Liver (tissue), 3 donors: ENCODE results near the gene PLEKHA6.

Source experiments
- CTCF ChIP-seq: fragments of 150-350 bp; IDR thresholded peaks from 2 replicates; pipeline ENCODE4 v1.5.1; 2017; ENCODE audit warnings: improper control_type of control experiment, low read depth, low read length; ENCODE audit not compliant: missing input control
- EGR1 ChIP-seq, 2 donors: IDR thresholded peaks; 2 replicates each; pipeline ENCODE4 v1.6.1; 2016 to 2018; ENCODE audit warnings: antibody characterized with exemption in 2 of 2, low read depth in 2 of 2
- RAD21 ChIP-seq, 2 donors: IDR thresholded peaks; 2 replicates each; pipeline ENCODE4 v1.6.1; 2016; ENCODE audit warnings: antibody characterized with exemption in 2 of 2, mild to moderate bottlenecking in 2 of 2
- YY1 ChIP-seq: IDR thresholded peaks from 2 replicates; pipeline ENCODE4 v1.6.1; 2016; ENCODE audit warnings: antibody characterized with exemption, mild to moderate bottlenecking
- TF ChIP-seq, protein P1 (sequence below): IDR thresholded peaks from 2 replicates; pipeline ENCODE4 v1.6.1; 2016; ENCODE audit warnings: antibody characterized with exemption, mild to moderate bottlenecking
- donor health status: healthy.
- donor health status: healthy.

DNA sequence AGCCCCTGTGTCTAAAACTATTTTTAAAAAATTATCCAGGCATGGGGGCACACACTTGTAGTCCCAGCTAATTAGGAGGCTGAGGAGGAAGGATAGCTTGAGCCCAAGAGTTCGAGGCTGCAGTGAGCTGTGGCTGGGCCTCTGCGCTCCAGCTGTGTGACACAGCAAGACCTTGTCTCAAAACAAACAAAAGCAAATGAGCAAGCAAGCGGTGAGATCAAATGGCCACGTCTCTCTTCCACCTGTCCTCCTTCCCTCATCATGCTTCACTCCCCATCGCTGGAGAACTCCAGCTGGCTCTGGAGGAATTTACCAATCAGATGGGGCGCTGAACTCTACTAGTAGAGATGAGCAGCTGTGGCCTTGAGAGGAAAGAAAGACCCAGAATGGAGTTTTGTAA lies 179.6 kb downstream of the PLEKHA6 start:
- TF ChIP-seq CTCF (no peak), YY1 (no peak), RAD21 (IDR thresholded peaks at IDR 0.05) (no peak), EGR1 (IDR thresholded peaks at IDR 0.05; ENCODE audit: low read depth in 2 of 2) (no peak)
- TF ChIP-seq, protein P1, sequence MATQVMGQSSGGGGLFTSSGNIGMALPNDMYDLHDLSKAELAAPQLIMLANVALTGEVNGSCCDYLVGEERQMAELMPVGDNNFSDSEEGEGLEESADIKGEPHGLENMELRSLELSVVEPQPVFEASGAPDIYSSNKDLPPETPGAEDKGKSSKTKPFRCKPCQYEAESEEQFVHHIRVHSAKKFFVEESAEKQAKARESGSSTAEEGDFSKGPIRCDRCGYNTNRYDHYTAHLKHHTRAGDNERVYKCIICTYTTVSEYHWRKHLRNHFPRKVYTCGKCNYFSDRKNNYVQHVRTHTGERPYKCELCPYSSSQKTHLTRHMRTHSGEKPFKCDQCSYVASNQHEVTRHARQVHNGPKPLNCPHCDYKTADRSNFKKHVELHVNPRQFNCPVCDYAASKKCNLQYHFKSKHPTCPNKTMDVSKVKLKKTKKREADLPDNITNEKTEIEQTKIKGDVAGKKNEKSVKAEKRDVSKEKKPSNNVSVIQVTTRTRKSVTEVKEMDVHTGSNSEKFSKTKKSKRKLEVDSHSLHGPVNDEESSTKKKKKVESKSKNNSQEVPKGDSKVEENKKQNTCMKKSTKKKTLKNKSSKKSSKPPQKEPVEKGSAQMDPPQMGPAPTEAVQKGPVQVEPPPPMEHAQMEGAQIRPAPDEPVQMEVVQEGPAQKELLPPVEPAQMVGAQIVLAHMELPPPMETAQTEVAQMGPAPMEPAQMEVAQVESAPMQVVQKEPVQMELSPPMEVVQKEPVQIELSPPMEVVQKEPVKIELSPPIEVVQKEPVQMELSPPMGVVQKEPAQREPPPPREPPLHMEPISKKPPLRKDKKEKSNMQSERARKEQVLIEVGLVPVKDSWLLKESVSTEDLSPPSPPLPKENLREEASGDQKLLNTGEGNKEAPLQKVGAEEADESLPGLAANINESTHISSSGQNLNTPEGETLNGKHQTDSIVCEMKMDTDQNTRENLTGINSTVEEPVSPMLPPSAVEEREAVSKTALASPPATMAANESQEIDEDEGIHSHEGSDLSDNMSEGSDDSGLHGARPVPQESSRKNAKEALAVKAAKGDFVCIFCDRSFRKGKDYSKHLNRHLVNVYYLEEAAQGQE = no peak
